Measurements from ENCODE around the gene KIAA0040.
A peak's percentile ranks its signal among the peaks of the same experiment; 100 is the strongest.

The KIAA0040 gene

DNA sequence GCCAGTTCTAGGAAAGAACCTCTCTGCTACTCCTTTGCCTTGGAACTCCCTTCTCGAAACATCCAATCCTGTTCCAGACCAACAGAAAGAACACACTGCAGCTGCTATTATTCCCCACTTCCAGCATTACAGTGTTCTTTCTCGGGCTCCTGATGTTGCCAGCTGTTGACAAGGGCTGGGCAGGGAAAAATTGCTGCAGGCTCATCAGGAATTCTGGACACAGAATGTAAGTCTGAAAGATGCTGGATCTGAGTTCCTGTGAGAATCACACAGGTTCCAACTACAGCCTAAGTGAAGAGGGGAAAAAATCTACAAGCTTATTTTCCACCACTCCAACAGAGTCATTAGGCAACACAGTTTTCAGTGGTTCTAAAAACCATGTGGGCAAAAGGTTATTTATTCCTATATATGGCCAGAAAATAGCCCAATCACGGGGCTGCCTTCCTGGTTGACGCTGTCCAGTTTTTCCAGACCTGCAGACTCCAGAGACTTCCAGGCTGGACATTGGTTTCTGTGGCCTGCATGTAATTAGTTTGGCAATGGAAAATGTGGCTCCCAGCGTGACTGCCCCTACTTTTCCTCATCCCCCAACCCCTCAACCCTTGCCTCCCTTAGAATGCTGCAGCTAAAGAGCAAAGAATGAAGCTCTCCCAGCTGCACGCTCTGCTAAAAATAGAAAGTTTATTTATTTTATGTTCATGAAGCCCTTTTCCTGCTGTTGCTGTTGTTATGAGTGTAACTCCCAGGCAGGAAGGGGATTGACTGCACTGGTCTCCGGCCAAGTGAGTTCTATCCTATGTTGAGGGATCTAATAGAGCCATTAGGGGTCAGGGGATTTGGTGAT is 8.3 kb upstream of the KIAA0040 start:
- DNase-seq (ENCODE audit: low spot score) = no peak

DNA sequence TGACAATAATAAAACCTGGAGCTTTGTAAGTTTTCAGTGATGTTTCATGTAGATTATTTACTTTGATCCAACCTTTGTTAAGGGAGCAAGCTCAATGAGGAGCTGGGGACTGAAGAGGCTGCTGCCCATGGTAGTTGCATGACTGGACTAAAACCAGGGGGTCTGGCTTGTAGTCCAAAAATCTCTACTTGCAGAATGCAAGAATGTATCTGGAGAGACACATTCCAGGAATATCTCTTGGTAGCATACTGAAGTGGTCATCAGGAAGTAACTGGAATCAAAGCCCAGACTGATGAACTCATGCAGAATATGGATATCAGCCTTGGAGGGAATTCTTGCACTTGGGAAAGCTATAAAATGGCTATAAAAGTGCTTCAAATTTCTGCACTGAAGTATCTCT is 5.8 kb upstream of the KIAA0040 start:
- DNase-seq (ENCODE audit: low spot score) = no peak

DNA sequence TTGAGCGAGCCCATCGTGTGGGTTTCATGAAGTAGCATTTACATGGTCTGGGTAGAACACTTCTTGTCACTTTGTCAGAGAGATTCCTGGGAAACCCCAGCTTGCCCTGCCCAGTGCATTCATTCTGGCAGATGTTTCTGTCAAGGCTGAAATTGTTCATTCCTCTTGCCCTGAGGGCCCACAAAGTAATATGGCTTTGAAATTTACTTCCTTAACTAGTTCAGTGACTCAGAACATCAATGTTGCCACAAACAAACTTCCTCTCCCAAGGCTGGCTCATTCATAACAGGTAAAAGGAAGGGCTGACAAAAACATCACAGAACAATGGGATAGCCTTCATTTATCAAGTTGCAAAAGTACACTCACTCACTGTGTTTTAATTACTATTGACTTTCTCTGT is 5.0 kb upstream of the KIAA0040 start:
- no peak for DNase-seq (ENCODE audit: low spot score)

DNA sequence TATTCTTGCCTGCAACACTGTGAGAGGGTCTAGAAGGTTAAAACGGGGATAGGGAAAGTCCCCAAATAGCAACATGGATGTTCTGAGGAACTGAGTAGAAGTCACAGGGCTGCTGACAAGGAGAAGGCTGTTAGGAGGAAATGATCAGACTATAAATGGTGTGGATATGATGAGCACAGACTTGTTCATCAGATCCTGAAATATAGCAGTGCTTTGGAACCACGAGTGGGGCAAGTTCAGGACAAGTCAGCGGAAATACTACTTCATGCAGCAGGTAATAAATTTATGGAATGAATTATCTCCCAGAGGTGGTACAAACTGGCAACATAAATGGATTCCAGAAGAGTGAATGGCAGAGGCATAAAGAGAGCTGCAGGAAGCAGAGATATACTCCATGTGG is 3.2 kb upstream of the KIAA0040 start:
- no peak for DNase-seq (ENCODE audit: low spot score)

DNA sequence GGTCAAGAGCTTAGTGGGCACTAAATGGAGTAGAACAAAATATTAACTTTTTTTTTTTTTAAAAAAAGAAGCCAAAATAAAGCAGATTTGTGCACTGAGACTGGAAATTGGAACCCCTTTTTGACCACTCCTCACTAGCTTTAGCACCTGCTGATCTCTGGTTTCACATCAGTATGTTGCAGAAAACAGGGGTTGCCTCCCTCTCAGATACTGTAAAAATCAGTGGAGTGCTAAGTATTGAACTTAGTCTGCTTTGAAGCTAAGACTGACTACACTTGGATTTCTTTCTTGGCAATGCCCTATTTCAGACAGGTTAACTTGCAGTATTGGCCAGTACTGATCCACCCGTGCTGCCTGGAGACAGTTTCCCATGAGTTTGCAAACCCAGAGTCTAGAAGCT is 2.7 kb upstream of the KIAA0040 start:
- DNase-seq (ENCODE audit: low spot score) = no peak

DNA sequence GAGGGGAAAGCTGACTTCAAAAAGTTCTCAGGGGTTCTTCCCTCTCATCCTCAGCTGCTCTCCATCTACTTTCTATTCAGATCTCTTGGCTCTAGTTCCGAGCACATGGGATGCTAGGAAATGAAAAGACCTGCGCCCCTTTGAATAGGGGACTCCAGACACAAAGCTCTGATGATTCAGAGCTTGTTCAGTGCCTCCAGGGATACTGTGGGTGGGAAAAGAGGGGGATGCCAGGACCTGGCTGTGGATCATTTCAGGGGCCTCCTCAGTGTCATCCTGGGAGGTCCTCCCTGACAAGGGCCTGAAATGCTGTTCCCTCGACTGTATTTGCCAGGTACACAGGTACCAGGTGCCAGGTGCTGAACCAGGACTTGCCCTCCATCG is 943 bp upstream of the KIAA0040 start:
- DNase-seq (ENCODE audit: low spot score) = no peak

DNA sequence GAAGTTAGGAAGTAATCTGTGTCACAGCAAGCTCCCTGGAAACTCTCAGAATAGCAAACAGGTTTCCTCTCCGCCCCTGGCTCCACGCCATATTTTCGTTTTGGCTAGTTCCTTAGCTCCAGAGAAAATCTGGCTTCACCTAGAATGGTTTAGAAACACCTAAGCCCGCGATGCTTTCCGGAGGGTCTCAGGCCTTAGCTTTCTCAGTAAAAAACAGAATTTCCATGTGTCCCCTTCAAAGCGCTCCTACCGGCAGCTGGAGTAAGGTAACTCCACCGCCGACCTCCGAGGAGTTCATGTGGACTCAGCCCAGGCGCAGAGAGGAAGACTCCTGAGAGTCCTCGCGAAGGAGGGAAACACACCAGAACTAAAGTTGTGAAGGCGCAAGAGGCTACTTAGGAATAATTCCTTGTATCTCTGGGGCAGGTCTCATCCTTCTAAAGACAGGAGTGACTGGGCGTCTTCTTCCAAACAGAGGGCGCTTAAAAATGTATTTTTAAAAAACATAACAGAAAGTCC is 406 bp downstream of the KIAA0040 start:
- peak; percentile 74 for DNase-seq (ENCODE audit: low spot score)

DNA sequence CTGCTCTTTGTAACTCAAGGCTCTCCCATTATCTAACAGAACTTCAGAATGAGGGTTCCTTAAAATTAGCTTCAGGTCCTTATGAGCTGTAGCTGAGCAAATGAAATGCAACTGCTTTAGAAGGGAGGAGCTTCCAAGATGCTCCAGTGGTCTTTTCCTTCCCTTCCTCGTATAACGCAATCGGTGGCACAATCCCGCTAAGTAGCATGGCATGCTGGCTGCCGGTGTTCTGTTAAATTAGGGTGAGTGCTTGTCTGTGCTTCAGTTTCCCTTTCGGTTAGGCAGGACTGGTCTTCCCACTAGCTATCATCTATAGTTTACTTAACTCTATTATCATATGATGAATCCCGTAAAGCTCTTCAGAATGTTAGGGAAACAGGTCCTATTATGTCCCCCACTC is 917 bp downstream of the KIAA0040 start:
- DNase-seq (ENCODE audit: low spot score) = no peak

DNA sequence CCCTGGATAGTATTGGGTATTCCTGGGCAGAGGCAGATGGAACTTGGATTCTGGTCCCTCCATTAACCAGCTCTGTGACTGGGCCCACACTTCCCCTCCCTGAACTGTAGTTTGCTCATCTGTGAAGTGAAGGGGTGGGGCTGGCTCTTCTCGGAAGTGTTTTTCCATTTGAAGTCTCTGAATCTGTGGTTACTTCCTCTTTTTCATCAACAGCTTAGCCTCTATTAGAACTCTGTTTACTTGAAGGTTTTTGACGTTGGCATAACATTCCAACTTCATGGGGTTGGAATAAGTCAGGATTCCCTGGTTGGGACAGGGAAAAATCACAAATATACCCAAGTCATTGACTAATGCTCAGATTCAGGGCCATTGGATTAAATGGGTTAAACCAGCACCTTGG is 3.6 kb downstream of the KIAA0040 start:
- DNase-seq (ENCODE audit: low spot score) = no peak

DNA sequence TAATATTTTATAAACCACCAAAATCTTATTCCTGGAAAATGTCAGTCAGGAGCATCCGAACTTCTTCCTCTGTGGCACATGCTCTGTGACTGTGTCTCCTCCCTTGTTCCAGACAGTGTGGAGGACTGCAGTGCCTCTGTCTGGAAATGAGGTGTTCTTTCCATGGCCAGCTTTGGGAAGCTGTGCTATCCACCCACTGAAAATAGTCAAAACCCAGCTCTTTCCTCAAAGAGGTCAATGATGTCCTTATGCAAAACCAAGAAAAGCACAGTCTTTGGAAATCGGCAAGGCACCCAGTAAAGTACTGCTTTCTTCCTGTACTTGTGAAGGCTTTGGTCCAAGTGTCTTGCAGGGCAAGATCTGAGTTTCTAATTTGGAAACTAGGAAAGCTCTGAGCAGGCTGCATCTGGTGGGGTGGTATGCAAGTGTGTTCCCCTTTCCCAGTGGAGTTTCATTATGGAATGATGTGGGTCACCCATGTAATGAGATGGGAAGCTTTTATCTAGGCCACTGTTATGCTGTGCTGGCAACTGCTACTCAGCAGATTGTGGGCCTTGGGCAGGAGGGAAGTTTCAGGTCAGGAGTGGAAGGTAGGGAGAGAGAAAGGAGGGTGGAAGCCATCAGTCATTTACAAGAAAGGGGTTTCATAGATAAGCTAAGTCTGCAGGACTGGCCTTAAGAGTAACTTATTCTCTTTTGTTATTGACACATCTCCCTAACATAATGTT is 6.0 kb downstream of the KIAA0040 start:
- DNase-seq (ENCODE audit: low spot score) = no peak

DNA sequence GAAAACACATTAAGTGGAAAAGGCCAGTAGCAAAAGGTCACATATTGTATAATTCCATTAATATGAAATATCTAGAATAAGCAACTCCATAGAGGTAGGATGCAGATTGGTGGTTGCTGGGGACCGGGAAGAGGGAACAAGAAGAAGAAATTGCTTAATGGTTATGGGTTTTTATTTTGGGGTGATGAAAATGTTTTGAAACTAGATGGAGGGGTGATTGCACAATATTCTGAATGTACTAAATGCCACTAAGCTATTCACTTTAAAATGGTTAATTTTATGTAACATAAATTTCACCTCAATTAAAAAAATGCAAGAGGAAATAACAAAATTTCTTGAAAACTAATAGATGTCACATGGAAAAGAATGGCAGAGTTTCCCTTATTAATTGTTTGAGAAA is 6.7 kb downstream of the KIAA0040 start:
- DNase-seq (ENCODE audit: low spot score) = no peak

DNA sequence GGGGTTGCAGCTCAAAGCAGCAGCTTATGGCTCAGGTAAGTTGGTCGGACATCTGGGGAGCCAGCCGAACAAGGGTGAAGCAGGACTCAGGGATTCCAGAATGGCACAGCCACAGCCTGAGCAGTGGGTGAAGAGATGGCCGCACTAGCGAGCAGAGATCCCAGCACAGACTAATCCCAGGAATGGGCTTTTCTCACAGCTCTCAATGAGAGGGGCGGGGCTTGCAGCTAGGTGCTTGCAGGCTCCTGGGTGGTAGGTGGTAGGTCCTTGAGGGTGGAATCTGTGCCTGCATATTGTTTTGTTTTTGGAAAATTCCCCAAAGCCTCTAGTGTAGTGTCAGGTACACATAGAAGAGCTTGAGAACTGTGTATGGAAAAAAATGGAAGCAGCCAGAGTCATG is 9.0 kb downstream of the KIAA0040 start:
- no peak for DNase-seq (ENCODE audit: low spot score)

DNA sequence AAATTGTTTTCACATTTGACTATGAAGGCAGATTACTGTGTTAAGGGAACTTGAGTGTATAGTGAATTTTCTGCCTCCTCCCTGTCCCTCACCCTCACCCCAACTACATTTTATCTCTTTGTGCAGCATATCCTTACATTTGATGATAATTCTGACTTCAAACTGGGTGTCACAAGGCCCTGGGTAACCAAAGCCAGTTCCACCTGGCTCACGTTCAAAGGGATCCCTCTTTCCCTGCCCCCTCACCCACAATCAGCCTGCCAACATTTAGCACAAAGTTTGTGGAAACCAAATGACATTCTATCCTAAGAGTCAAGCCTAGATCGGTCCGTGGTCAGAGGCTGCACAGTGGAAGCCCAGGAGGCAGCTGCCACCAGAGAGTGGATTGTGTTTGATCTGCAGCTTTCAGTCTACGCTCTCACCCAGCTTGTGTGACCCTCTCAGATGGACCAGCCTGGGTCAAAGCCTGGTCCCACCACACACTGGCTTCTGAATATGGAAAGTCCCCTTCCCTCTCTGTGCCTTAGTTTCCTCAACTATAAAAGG is 10.3 kb downstream of the KIAA0040 start:
- no peak for DNase-seq (ENCODE audit: low spot score)

DNA sequence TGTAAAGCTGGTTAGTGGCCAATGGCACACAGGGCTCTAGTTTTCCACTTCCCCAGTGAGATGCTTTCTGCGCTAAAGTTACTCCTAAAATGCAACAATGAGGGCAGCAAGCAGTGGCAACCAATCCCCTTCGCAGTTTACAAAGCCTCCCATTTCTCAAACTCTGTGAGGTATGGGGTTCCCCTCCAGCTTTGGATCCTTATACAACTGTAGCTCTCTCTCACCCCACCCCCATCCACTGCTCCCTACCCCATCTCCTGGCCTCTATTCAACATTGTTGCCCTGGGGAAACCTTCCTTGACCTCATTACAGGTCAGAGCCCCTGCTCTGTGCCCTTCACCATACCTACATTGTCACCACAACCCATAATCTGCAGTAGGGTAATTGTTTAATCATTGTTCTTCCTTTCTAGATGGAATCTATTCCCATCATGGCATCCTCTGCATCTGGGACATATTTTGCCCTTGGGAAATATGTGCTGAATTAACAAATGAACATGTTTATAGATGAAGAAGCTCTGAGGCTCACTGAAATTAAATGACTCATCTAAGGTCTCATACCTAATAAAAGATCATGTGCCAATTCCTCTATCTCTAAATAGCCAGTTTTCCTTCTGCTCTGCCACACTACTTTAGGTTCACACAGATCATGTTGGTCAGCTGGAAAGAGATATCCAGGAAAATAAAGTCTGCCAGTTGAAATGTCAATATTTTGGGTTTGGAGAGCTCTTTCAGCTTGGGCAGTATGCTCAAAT is 12.6 kb downstream of the KIAA0040 start:
- no peak for DNase-seq (ENCODE audit: low spot score)

DNA sequence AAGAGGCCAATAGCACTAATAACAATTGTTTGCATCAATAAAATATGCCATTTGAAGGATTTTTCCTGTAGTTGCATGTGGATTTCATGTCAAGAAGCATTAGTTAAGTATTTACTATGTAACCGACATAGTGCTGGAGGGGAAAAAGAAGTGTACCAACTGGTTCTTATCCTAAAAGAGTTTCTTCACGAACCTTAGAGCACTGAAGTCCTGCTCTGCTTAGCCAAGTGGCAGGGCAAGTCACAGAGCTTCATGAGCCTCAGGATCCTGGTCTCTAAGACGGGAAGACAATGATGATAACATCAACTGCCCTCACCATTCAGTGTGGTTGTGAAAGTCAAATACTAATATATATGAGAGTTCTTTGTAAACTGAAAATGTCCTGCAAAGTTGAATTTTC is 14.1 kb downstream of the KIAA0040 start:
- DNase-seq (ENCODE audit: low spot score) = no peak

DNA sequence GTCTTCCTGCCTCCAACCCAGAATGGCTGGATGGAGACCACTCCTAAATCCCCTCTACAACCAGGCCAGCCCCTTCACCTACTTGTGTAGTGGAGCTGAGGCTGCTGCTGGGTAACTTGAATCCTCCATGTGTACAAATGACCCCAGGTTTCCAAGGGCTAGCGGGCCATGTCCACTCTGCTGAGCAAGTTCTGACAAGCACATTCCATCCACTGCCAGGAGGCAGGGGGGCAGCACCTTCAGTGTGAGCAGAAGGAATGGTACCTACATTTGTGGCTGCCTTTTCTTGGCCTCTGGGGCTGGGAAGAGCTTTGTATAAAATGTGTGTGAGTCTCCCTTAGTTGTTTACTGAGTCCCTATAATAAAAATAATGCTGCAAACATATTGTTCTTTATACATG is 14.5 kb downstream of the KIAA0040 start:
- no peak for DNase-seq (ENCODE audit: low spot score)

DNA sequence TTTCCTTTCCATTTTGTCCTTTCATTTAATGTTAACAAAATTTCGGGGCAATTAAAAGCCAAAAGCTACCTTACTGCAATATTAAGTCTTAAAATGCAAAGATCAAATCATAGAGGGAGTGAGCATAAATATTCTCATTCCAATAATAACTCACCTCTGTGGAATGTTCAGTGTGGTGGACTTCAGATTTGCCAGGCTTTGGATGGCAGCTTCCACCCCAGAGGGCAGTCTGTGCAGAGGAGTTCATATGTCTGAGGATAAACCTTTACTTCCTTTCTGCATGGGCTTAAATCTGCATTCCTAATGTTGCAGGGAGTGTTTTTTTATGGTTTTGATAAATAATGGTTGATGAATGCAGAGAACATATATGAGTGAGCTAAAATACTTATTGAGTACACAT is 16.3 kb downstream of the KIAA0040 start:
- no peak for DNase-seq (ENCODE audit: low spot score)

DNA sequence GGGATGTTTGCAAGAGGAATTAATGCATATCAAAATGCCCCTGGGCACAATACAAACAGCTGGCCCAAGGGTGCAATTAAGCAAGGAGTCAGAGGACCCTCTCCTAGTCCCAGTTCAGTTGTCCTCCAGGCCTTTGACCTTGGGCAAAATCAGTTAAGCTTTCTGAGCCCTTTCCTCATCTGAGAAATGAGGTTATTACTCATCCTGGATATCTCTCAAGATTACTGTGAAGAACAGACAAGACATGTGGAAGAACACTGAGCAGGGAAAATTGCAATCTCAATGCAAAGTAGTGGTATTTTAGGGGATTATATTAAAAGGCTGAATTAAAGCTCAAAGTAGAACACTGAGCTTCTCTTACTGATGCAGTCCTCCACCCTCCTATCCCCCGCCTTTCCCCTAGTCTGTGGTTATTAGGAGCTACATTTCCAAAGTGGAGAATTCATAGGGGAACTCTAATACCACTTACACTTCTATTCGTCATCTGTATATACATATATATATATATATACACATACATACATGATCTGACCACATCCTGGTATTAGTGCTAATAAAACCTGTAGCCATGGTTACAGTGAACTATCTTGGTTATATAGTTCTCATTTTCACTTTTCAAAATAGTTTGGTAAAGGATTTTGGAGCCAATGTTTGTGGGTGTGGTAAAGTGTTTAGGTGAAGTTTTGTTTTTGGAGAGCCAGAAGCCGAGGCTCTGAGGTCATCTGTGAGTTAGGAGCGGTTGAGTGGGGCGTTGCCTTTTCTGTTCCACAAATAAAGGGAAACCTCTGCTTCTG is 18.1 kb downstream of the KIAA0040 start:
- no peak for DNase-seq (ENCODE audit: low spot score)

DNA sequence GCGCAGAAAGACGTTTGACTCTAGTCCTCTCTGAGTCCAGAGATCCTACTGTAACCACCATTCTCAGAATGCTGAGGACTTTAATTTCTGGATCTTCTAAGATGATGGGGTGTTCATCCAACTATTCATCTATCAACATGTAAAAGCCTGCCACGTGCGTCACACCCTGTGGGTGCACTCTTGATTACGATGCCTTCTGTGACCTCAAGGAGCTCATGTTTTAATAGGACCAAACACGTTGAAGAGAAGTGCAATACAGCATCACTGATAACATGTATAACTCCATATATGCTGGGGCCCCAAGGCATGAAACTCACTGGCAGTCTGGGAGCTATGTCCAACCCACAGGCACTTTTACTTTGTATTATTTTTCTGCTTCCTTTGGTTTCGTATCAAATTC is 19.0 kb downstream of the KIAA0040 start:
- DNase-seq (ENCODE audit: low spot score) = no peak

DNA sequence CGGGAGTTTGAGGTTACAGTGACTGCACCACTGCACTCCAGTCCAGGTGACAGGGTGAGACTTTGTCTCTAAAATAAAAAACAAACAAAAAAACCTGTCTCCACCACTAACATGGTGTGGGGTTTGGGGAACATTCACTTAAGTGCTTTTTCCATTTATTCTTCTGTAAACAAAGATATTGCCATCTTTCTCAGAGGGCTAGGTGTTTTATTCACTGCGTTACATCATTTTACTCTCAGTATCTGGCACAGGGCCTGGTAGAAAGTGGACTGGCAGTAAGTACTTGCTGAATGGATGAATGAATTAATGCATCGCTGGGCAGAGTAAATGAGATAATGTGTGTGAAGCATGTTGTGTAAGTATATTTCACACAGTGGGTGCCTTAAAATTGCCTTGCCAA is 20.1 kb downstream of the KIAA0040 start:
- DNase-seq (ENCODE audit: low spot score) = no peak

DNA sequence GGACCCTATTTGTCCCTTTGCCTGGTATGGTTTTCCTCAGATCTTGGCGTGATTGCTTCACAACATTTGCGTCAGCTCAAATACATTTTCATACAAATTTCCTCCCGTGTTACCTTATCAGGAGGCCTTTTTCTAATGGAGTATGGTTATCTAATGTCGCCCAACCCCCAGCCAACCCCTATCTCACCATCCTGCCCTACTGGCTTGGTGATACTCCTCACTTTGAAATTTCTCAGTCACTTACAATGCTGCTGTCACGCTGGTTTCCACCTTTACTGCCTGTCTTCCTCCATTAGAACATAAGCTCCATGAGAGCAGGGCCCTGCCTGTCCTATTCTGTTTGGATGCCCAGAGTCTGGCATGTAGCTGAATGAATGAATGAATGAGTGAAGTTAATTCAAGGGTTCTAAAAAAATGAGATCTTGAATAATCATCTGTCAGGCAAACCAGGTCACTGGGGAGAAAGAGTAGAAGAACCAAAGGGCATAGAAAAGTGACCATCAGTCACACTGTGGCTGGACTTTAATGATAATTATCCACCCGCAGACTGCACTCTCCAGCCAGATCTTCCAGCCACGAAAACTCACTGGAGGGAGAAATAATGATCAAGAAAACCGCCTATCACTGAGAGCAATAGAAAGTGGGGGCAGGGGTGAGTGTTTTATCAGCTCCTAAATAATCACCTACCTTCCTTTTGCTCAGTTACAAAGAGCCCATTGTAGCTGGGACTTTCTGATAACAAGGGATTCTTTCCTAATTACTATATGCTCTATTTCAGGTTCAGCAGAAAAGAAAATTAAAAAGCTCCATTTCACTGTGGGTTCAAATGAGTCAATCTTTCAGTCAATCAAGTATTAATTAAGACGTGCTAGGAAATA is 21.3 kb downstream of the KIAA0040 start:
- DNase-seq (ENCODE audit: low spot score) = no peak
